GM12878 (cell line): Measurements from ENCODE around the gene PPP1R1C. TPM values are rescaled to one million over a fixed set of nuclear protein-coding genes. Genes with fewer than 3 reads are reported as not detected.

Experiments used
- ATAC-seq: fragments of 200-7000 bp; cut with Tn5 transposase; 3 replicates; pipeline ENCODE4 v1.9.1; 2020; ENCODE audit warnings: mild to moderate bottlenecking, moderate library complexity
- BruUV-seq: library from RNA; stranded (reverse); fragments of 400-500 nt; replicated peaks from 2 replicates; lab custom pipeline; 2021; lab: Mats Ljungman, UMichigan
- CTCF ChIA-PET: fragments of 300-600 bp; sonication (Branson Sonifier 250); formaldehyde crosslinking; extraction: SDS; loops from one replicate; lab custom pipeline; 2021; ENCODE audit warnings: inconsistent platforms; lab: Yijun Ruan, JAX
- POLR2A ChIA-PET: fragments of 350-600 bp; formaldehyde crosslinking; extraction: SDS; loops from one replicate; lab custom pipeline; 2021; ENCODE audit warnings: inconsistent platforms; lab: Charles Lee
- RAD21 ChIA-PET: fragments of 300-600 bp; sonication (Branson Sonifier 250); formaldehyde crosslinking; loops from one replicate; lab custom pipeline; 2023; ENCODE audit warnings: antibody characterized with exemption; ENCODE audit not compliant: unreplicated experiment; lab: Charles Lee
- SMC1A ChIA-PET: fragments of 300-600 bp; sonication (Branson Sonifier 250); formaldehyde crosslinking; loops from one replicate; lab custom pipeline; 2023; ENCODE audit not compliant: unreplicated experiment, uncharacterized antibody; lab: Charles Lee
- DNase-seq: peaks from one replicate; pipeline ENCODE4 v3.0.0-alpha.2; 2011; ENCODE audit warnings: low read depth, low spot score
- FAIRE-seq: peaks from 3 replicates; lab custom pipeline; 2011; peaks lifted over from hg19 to GRCh38; lab: Jason Lieb, UNC
- H2AFZ ChIP-seq: 2 replicates; pipeline ENCODE4 v1.6.0; 2011; ENCODE audit warnings: low read depth, low read length, control low read depth; ENCODE audit not compliant: control insufficient read depth
- H3K27ac ChIP-seq: 2 replicates; pipeline ENCODE4 v1.5.1; 2011; ENCODE audit warnings: control low read depth; ENCODE audit not compliant: control insufficient read depth, insufficient read depth
- H3K27me3 ChIP-seq, 2 experiments: replicated peaks in 1 of 2; 2 replicates each; pipeline versions ENCODE4 v1.6.0 to v1.6.1; 2011; ENCODE audit warnings: low read length in 1 of 2; ENCODE audit not compliant: control insufficient read depth in 2 of 2, insufficient read depth in 2 of 2
- H3K36me3 ChIP-seq, 2 experiments: 2 replicates each; pipeline ENCODE4 v1.5.1; 2011; ENCODE audit warnings: low read length in 1 of 2; ENCODE audit not compliant: control insufficient read depth in 2 of 2, insufficient read depth in 2 of 2
- H3K4me1 ChIP-seq: 2 replicates; pipeline ENCODE4 v1.6.1; 2011; ENCODE audit warnings: mild to moderate bottlenecking, low read length, moderate library complexity, mixed read lengths; ENCODE audit not compliant: control insufficient read depth, insufficient read depth
- H3K4me2 ChIP-seq: 2 replicates; pipeline ENCODE4 v1.6.0; 2011; ENCODE audit warnings: control low read depth; ENCODE audit not compliant: control insufficient read depth, insufficient read depth
- H3K4me3 ChIP-seq: fragments of 200-600 bp; sonication (generic); 2 replicates; pipeline ENCODE4 v1.5.1; 2016
- H3K79me2 ChIP-seq: 2 replicates; pipeline ENCODE4 v1.6.0; 2011; ENCODE audit warnings: low read length; ENCODE audit not compliant: control insufficient read depth, insufficient read depth
- H3K9ac ChIP-seq: 2 replicates; pipeline ENCODE4 v1.8.0; 2011; ENCODE audit warnings: low read length, control low read depth, mixed read lengths; ENCODE audit not compliant: control insufficient read depth, insufficient read depth
- H3K9me3 ChIP-seq: replicated peaks from 3 replicates; pipeline ENCODE4 v1.5.1; 2011; ENCODE audit warnings: mild to moderate bottlenecking, low read length; ENCODE audit not compliant: control insufficient read depth, insufficient read depth
- H4K20me1 ChIP-seq: 2 replicates; pipeline ENCODE4 v1.6.0; 2011; ENCODE audit not compliant: control insufficient read depth, insufficient read depth
- ASH2L ChIP-seq: fragments of 300-600, 200-600 bp; sonication (generic); IDR thresholded peaks from 2 replicates; pipeline ENCODE4 v1.6.1; 2017; ENCODE audit warnings: low read depth, mild to moderate bottlenecking, borderline replicate concordance
- CBX3 ChIP-seq: fragments of 200-600 bp; sonication (generic); IDR thresholded peaks from 2 replicates; pipeline ENCODE4 v1.6.1; 2016; ENCODE audit warnings: low read depth, borderline replicate concordance
- EED ChIP-seq: sonication (generic); IDR thresholded peaks from 2 replicates; pipeline ENCODE4 v1.6.1; 2016; ENCODE audit warnings: antibody characterized with exemption, low read depth
- FOS ChIP-seq: IDR thresholded peaks from 3 replicates; pipeline ENCODE4 v1.6.1; 2011; ENCODE audit warnings: borderline replicate concordance; ENCODE audit not compliant: insufficient read length; ENCODE audit errors: extremely low read depth
- HDAC2 ChIP-seq: fragments of 200-600 bp; sonication (generic); IDR thresholded peaks from 2 replicates; pipeline ENCODE4 v1.6.1; 2017
- IKZF2 ChIP-seq, 2 experiments: fragments of 450-650 bp; IDR thresholded peaks; 2 replicates each; pipeline ENCODE4 v1.6.1; 2017; ENCODE audit warnings: mild to moderate bottlenecking in 2 of 2, moderate library complexity in 2 of 2
- LARP7 ChIP-seq: fragments of 450-650 bp; IDR thresholded peaks from 2 replicates; pipeline ENCODE4 v1.6.1; 2017; ENCODE audit warnings: mild to moderate bottlenecking
- NFIC ChIP-seq: IDR thresholded peaks from 2 replicates; pipeline ENCODE4 v1.6.1; 2012; ENCODE audit warnings: low read depth, mild to moderate bottlenecking, inconsistent platforms, low read length, moderate library complexity
- NR2C1 ChIP-seq: fragments of 450-650 bp; IDR thresholded peaks from 2 replicates; pipeline ENCODE4 v1.6.1; 2017; ENCODE audit warnings: antibody characterized with exemption, mild to moderate bottlenecking, moderate library complexity
- RUNX3 ChIP-seq: IDR thresholded peaks from 2 replicates; pipeline ENCODE4 v1.6.1; 2012; ENCODE audit warnings: low read length, inconsistent platforms
- SMAD1 ChIP-seq: fragments of 450-650 bp; IDR thresholded peaks from 2 replicates; pipeline ENCODE4 v1.6.1; 2018; ENCODE audit warnings: mild to moderate bottlenecking, low read depth; ENCODE audit not compliant: partially characterized antibody
- SMARCA5 ChIP-seq: fragments of 450-650 bp; IDR thresholded peaks from 2 replicates; pipeline ENCODE4 v1.6.1; 2017; ENCODE audit warnings: mild to moderate bottlenecking
- TCF7 ChIP-seq: IDR thresholded peaks from 2 replicates; pipeline ENCODE4 v1.6.1; 2014; ENCODE audit warnings: antibody characterized with exemption, borderline replicate concordance
- ZBED1 ChIP-seq: IDR thresholded peaks from 2 replicates; pipeline ENCODE4 v1.6.1; 2016; ENCODE audit warnings: borderline replicate concordance
- ZNF384 ChIP-seq: IDR thresholded peaks from 2 replicates; pipeline ENCODE4 v1.6.1; 2012; ENCODE audit warnings: low read depth, mild to moderate bottlenecking, low read length, improper control_type of control experiment, borderline replicate concordance
- WGBS: methylation state at CpG from one replicate; pipeline ENCODE4 v1.1.6; 2016; ENCODE audit warnings: low lambda C conversion rate; ENCODE audit not compliant: insufficient replicate concordance, insufficient coverage; ENCODE audit errors: missing lambda C conversion rate; 5-methylcytosine and 5-hydroxymethylcytosine counted together
- in situ Hi-C: fragments of 300-500 bp; cut with MboI; formaldehyde crosslinking; loops from 9 replicates; pipeline ENCODE4 v1.14.3; 2018; ENCODE audit warnings: mixed read lengths
- intact Hi-C: fragments of 100-400 bp; cut with micrococcal nuclease; formaldehyde crosslinking; loops from one replicate; pipeline ENCODE4 v1.14.2; 2022; ENCODE audit not compliant: unreplicated experiment
- polyA plus RNA-seq, 11 experiments: library from polyadenylated mRNA; depleted of rRNA in 4 of 11; unstranded in 6 of 11; stranded (reverse) in 5 of 11; fragments of >200 nt; fragmentation: Nextera tagmentation in 4 of 11; fragmentation: Illumina TruSeq in 1 of 11; extraction: Ambion mirVana in 4 of 11; extraction: Trizol in 1 of 11; gene quantifications; 1 replicate in 1 of 11; 2 replicates in 10 of 11; pipeline versions ENCODE4 v1.2.1 to v1.2.3, GENCODE V29; 2011 to 2016; ENCODE audit warnings: inconsistent platforms in 2 of 11, missing spikeins in 2 of 11, low read depth in 1 of 11
- total RNA-seq, 4 experiments: library from RNA; depleted of rRNA in 3 of 4; stranded (reverse); fragments of >200 nt in 3 of 4; fragmentation: Illumina TruSeq in 1 of 4; extraction: Trizol in 1 of 4; gene quantifications; 2 replicates each; pipeline versions ENCODE4 v1.2.1 to v1.2.3, GENCODE V29; 2013 to 2021
- TF ChIP-seq, protein P1 (sequence below): fragments of 450-650 bp; IDR thresholded peaks from 2 replicates; pipeline ENCODE4 v1.6.1; 2017; ENCODE audit warnings: low read depth, mild to moderate bottlenecking, moderate library complexity
- TF ChIP-seq, protein P2 (sequence below): fragments of 150-350 bp; IDR thresholded peaks from 2 replicates; pipeline ENCODE4 v1.6.1; 2014; ENCODE audit warnings: mild to moderate bottlenecking, low read depth, low read length
- TF ChIP-seq, protein P3 (sequence below): IDR thresholded peaks from 2 replicates; pipeline ENCODE4 v1.6.1; 2012; ENCODE audit warnings: mild to moderate bottlenecking, low read depth, low read length

PPP1R1C gene
- total and polyA plus RNA-seq, 10 of the 15 experiments (the other 5 are each of a cell fraction or from before 2014, with no cell fraction given) = 0.11 TPM; not detected in 9

DNA sequence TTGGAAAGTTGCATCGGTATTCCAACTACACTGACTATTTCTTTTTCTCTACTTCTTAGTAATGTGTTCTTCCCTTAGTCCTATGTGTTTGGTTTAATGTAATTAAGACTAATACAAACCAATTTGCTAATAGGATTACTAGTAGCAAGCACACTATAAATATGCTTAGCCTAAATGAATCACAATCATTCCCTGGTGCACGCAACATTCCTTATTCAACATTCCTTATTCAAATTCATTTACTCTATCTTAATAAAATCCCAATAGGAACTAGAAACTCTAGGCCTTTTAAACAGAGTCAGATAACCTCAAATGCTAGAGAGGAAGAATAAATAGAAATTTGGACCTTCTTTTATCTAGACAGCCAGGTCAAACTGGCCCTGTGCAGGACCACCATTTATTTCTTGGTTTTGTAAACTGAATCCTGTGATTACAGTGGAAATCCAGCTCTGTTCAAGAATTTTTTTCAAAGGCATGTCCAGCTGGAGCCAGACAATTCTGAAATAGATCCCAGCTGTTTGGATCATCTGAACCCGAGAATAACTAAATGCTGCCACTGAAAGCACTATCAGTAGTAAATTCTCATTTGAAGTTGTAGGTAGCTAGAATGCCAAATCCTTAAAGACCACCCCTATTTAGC is 103.1 kb downstream of the PPP1R1C start (continued):
- no peak for TF ChIP-seq CBX3

DNA sequence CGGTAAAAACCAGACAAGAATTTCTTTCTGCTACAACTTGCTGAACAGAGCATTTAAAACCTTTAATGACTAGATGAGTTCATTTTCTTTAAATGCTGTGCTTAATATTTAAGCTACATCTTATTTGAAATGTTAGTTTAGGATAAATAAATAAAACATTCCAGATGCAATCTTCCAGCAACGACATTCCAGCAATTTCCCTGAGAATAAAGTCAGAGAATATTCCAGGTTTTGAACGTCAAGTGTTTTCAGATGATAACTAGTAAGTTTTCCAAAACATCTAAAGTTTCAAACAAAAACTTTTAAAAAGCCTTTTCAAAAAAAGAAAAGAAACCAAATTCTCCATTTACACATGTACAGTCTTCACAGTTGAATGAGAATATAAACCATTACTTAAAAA is 104.8 kb downstream of the PPP1R1C start:
- H3K27me3 ChIP-seq = no peaks in the 10 kb centered on the region; a peak in 1 of 4 replicates
- no TSS peak for BruUV-seq
- no peak for ATAC-seq
- H3K4me1 ChIP-seq = no peaks in the 10 kb centered on the region
- FAIRE-seq = no peak
- no peak overlapping the region for H3K4me2 ChIP-seq
- no peak overlapping the region for H3K9ac ChIP-seq
- ChIA-PET SMC1A (interaction anchor here (1.0 kb wide), 1 partner anchor 96 kb away, joined by 3 read pairs; no protein-coding TSS in a partner anchor), RAD21 (no interaction called here), POLR2A (no interaction called here), CTCF (no interaction called here)
- 7% methylated on average over 3 of the region's 3 CpGs for WGBS
- no peaks in the 10 kb centered on the region for H4K20me1 ChIP-seq
- no peak for DNase-seq
- no peaks in the 10 kb centered on the region for H3K79me2 ChIP-seq
- in situ Hi-C loops (no loop called here), intact Hi-C loops (no loop called here)
- H3K27ac ChIP-seq = no peak overlapping the region
- no peak overlapping the region for H3K4me3 ChIP-seq
- no peaks in the 10 kb centered on the region for H3K9me3 ChIP-seq
- no peaks in the 10 kb centered on the region for H3K36me3 ChIP-seq
- H2AFZ ChIP-seq = no peak overlapping the region
- TF ChIP-seq EED (no peak), ASH2L (no peak), TCF7 (no peak), SMARCA5 (no peak), ZNF384 (no peak), RUNX3 (no peak), ZBED1 (no peak), HDAC2 (no peak), LARP7 (no peak), FOS (no peak), NR2C1 (no peak), NFIC (no peak), SMAD1 (no peak), IKZF2 (IDR thresholded peaks at IDR 0.05) (no peak)
- TF ChIP-seq, protein P1, sequence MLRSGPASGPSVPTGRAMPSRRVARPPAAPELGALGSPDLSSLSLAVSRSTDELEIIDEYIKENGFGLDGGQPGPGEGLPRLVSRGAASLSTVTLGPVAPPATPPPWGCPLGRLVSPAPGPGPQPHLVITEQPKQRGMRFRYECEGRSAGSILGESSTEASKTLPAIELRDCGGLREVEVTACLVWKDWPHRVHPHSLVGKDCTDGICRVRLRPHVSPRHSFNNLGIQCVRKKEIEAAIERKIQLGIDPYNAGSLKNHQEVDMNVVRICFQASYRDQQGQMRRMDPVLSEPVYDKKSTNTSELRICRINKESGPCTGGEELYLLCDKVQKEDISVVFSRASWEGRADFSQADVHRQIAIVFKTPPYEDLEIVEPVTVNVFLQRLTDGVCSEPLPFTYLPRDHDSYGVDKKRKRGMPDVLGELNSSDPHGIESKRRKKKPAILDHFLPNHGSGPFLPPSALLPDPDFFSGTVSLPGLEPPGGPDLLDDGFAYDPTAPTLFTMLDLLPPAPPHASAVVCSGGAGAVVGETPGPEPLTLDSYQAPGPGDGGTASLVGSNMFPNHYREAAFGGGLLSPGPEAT = no peak
- TF ChIP-seq, protein P2, sequence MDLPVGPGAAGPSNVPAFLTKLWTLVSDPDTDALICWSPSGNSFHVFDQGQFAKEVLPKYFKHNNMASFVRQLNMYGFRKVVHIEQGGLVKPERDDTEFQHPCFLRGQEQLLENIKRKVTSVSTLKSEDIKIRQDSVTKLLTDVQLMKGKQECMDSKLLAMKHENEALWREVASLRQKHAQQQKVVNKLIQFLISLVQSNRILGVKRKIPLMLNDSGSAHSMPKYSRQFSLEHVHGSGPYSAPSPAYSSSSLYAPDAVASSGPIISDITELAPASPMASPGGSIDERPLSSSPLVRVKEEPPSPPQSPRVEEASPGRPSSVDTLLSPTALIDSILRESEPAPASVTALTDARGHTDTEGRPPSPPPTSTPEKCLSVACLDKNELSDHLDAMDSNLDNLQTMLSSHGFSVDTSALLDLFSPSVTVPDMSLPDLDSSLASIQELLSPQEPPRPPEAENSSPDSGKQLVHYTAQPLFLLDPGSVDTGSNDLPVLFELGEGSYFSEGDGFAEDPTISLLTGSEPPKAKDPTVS = no peak
- TF ChIP-seq, protein P3, sequence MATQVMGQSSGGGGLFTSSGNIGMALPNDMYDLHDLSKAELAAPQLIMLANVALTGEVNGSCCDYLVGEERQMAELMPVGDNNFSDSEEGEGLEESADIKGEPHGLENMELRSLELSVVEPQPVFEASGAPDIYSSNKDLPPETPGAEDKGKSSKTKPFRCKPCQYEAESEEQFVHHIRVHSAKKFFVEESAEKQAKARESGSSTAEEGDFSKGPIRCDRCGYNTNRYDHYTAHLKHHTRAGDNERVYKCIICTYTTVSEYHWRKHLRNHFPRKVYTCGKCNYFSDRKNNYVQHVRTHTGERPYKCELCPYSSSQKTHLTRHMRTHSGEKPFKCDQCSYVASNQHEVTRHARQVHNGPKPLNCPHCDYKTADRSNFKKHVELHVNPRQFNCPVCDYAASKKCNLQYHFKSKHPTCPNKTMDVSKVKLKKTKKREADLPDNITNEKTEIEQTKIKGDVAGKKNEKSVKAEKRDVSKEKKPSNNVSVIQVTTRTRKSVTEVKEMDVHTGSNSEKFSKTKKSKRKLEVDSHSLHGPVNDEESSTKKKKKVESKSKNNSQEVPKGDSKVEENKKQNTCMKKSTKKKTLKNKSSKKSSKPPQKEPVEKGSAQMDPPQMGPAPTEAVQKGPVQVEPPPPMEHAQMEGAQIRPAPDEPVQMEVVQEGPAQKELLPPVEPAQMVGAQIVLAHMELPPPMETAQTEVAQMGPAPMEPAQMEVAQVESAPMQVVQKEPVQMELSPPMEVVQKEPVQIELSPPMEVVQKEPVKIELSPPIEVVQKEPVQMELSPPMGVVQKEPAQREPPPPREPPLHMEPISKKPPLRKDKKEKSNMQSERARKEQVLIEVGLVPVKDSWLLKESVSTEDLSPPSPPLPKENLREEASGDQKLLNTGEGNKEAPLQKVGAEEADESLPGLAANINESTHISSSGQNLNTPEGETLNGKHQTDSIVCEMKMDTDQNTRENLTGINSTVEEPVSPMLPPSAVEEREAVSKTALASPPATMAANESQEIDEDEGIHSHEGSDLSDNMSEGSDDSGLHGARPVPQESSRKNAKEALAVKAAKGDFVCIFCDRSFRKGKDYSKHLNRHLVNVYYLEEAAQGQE = no peak
